ENCODE data around the gene ZNF561. TPM values are rescaled to one million over a fixed set of nuclear protein-coding genes. Genes with fewer than 3 reads are reported as not detected.

Gene ZNF561
- total RNA-seq, 2 experiments from 2014 or later = 21.1 to 23.2 TPM

DNA sequence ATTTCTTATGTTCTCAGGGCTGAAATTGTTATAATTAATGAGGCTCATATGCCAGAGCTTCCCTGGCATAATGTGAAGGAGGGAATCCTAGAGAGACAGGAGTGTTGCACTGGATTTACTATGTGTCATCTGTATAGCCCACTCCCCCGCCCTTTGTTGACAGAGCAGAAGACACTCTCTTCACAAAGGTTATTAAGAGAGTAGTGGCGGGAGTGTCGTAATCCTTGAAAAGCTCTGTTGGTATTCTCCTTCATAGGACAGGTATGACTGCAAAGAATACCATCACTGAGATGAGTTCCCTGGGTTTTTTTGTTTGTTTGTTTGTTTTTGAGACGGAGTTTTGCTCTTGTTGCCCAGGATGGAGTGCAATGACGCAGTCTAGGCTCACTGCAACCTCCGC is 50.8 kb downstream of the ZNF561 start:
- ChIA-PET POLR2A (no interaction called here), CTCF (no interaction called here)
- peaks cover 55% of the 10 kb centered on the region for H3K9me3 Mint-ChIP-seq (ENCODE audit: insufficient read depth)
- no peaks in the 10 kb centered on the region for H3K4me1 Mint-ChIP-seq (ENCODE audit: low read depth)
- DNase-seq (no peak), ATAC-seq (no peak)
- no peak overlapping the region for H3K27ac Mint-ChIP-seq
- H3K4me3 Mint-ChIP-seq = no peak overlapping the region
- peaks cover 92% of the 10 kb centered on the region for H3K36me3 Mint-ChIP-seq (ENCODE audit: low read depth)
- no peaks in the 10 kb centered on the region for H3K27me3 Mint-ChIP-seq (ENCODE audit: low read depth)

DNA sequence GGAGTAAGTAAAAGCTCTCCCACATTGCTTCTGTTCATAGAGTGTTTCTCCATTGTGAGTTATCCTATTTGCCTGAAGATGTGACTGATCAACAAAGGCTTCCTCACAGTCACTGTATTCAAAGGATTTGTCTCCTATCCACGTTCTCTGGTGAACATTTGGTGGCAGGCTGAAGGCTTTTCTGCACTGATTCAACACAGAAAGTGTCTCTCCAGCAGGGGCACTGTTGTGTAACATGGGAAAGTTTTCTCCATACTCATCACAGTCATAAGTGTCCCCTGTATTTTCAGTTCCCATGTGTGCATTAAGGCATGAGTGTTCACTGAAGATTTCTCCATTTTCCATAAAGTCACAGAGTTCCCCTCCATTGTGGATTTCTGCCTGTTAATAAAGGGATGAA is 54.3 kb downstream of the ZNF561 start:
- H3K4me3 Mint-ChIP-seq = no peak overlapping the region
- ChIA-PET POLR2A (no interaction called here), CTCF (no interaction called here)
- H3K9me3 Mint-ChIP-seq (ENCODE audit: insufficient read depth) = peaks cover 52% of the 10 kb centered on the region
- no peaks in the 10 kb centered on the region for H3K4me1 Mint-ChIP-seq (ENCODE audit: low read depth)
- DNase-seq (no peak), ATAC-seq (no peak)
- H3K27ac Mint-ChIP-seq = no peak overlapping the region
- peaks cover 89% of the 10 kb centered on the region for H3K36me3 Mint-ChIP-seq (ENCODE audit: low read depth)
- no peaks in the 10 kb centered on the region for H3K27me3 Mint-ChIP-seq (ENCODE audit: low read depth)

GRCh38 chr19:9565900-9566705 is 54.9 kb downstream of the ZNF561 start:
- POLR2A ChIA-PET = no interaction called here
- no peak for DNase-seq
- no peak for ATAC-seq
- Mint-ChIP-seq H3K4me1 (ENCODE audit: low read depth) (no peaks in the 10 kb centered on the region), H3K27me3 (ENCODE audit: low read depth) (no peaks in the 10 kb centered on the region), H3K36me3 (ENCODE audit: low read depth) (peaks cover 89% of the 10 kb centered on the region), H3K9me3 (ENCODE audit: insufficient read depth) (peaks cover 46% of the 10 kb centered on the region), H3K27ac (no peak overlapping the region), H3K4me3 (no peak overlapping the region)
- CTCF ChIA-PET = no interaction called here

Other genes with a start within 250 kb of the ZNF561 start
- gene ZNF266, start 185.7 kb downstream of the ZNF561 start, total RNA-seq = 10 to 100 TPM; 25.3 to 25.5 TPM
- under 1 TPM in 1 of 2 experiments, not detected in 1; 0.40 TPM for gene ZNF560, start 122.6 kb downstream of the ZNF561 start, total RNA-seq
- gene ZNF426, start 82.6 kb downstream of the ZNF561 start, total RNA-seq = 10 to 100 TPM; 14.6 to 15.8 TPM
- 10 to 100 TPM; 51.3 to 55.2 TPM for gene ZNF121, start 36.7 kb downstream of the ZNF561 start, total RNA-seq
- 10 to 100 TPM; 27.2 to 29.2 TPM for gene ZNF562, start 53.9 kb upstream of the ZNF561 start, total RNA-seq
- gene ZNF846, start 147.5 kb upstream of the ZNF561 start, total RNA-seq = 10 to 100 TPM in 1 of 2 experiments, 1 to 10 TPM in 1; 9.4 to 12.5 TPM
- 10 to 100 TPM; 26.4 to 29.0 TPM for gene FBXL12, start 197.8 kb upstream of the ZNF561 start, total RNA-seq
- gene UBL5, start 206.7 kb upstream of the ZNF561 start, total RNA-seq = 100 to 1,000 TPM; 383 to 395 TPM
- 100 to 1,000 TPM; 114 to 117 TPM for gene PIN1, start 214.1 kb upstream of the ZNF561 start, total RNA-seq